CD4-positive, CD25-positive, alpha-beta regulatory T cell (primary cell): Measurements from ENCODE around the gene ENTPD1. TPM values are rescaled to one million over a fixed set of nuclear protein-coding genes. Genes with fewer than 3 reads are reported as not detected.

Experiments used
- ATAC-seq, 2 donors: fragments of 150-1000 bp; cut with Tn5 transposase; one replicate each; pipeline ENCODE4 v1.10.0; 2021; ENCODE audit warnings: low read depth in 2 of 2, moderate number of reproducible peaks in 2 of 2, moderate library complexity in 1 of 2
- DNase-seq, 3 donors: peaks; one replicate each; pipeline versions ENCODE4 v3.0.0 to v3.0.0-alpha.2; 2012 to 2022; ENCODE audit warnings: mixed read lengths in 1 of 3
- H3K27ac ChIP-seq: one replicate; pipeline ENCODE4 v1.7.0; 2013; ENCODE audit warnings: mild to moderate bottlenecking, low read length; ENCODE audit not compliant: insufficient read depth, poor library complexity, severe bottlenecking
- H3K27me3 ChIP-seq: one replicate; pipeline ENCODE4 v1.7.0; 2013; ENCODE audit warnings: low read length; ENCODE audit not compliant: control insufficient read depth, insufficient read depth
- H3K36me3 ChIP-seq: one replicate; pipeline ENCODE4 v1.7.0; 2013; ENCODE audit warnings: mild to moderate bottlenecking, low read length, moderate library complexity; ENCODE audit not compliant: control insufficient read depth, insufficient read depth
- H3K4me1 ChIP-seq: 2 replicates; pipeline ENCODE4 v1.7.0; 2013; ENCODE audit warnings: mild to moderate bottlenecking, low read length; ENCODE audit not compliant: insufficient read depth, control insufficient read depth, poor library complexity, severe bottlenecking
- H3K4me3 ChIP-seq: one replicate; pipeline ENCODE4 v1.7.0; 2013; ENCODE audit warnings: low read depth, mild to moderate bottlenecking, low read length, moderate library complexity
- H3K9me3 ChIP-seq, 2 experiments: 1 replicate in 1 of 2; 2 replicates in 1 of 2; pipeline ENCODE4 v1.7.0; 2013; ENCODE audit warnings: low read length in 2 of 2, mild to moderate bottlenecking in 1 of 2, moderate library complexity in 1 of 2; ENCODE audit not compliant: control insufficient read depth in 2 of 2
- H3K27ac Mint-ChIP-seq, 3 donors: one replicate each; pipeline ENCODE4 v1.8.0; 2020 to 2022; ENCODE audit warnings: mild to moderate bottlenecking in 3 of 3, mixed read lengths in 3 of 3, moderate library complexity in 2 of 3
- H3K27me3 Mint-ChIP-seq: one replicate; pipeline ENCODE4 v1.8.0; 2022; ENCODE audit warnings: mild to moderate bottlenecking, mixed read lengths
- H3K36me3 Mint-ChIP-seq: one replicate; pipeline ENCODE4 v1.8.0; 2020; ENCODE audit warnings: mixed read lengths
- H3K4me1 Mint-ChIP-seq, 4 donors: one replicate each; pipeline ENCODE4 v1.8.0; 2020 to 2022; ENCODE audit warnings: mixed read lengths in 4 of 4, mild to moderate bottlenecking in 1 of 4
- H3K4me3 Mint-ChIP-seq, 4 donors: one replicate each; pipeline ENCODE4 v1.8.0; 2020 to 2022; ENCODE audit warnings: mild to moderate bottlenecking in 4 of 4, mixed read lengths in 4 of 4, moderate library complexity in 3 of 4
- H3K9me3 Mint-ChIP-seq, 7 donors: one replicate each; pipeline ENCODE4 v1.8.0; 2020 to 2022; ENCODE audit warnings: mixed read lengths in 7 of 7, mild to moderate bottlenecking in 3 of 7, moderate library complexity in 2 of 7
- polyA plus RNA-seq, 4 donors: library from polyadenylated mRNA; unstranded; fragments of 300-500 nt; fragmentation: Illumina TruSeq; gene quantifications; one replicate each; pipeline ENCODE4 v1.2.3, GENCODE V29; 2021
- total RNA-seq: library from RNA; stranded (reverse); gene quantifications from one replicate; pipeline ENCODE4 v1.2.3, GENCODE V29; 2022

The ENTPD1 gene
- total and polyA plus RNA-seq, 5 donors from 2014 or later, result 3.5 to 49.4 (median 25.7) TPM

DNA sequence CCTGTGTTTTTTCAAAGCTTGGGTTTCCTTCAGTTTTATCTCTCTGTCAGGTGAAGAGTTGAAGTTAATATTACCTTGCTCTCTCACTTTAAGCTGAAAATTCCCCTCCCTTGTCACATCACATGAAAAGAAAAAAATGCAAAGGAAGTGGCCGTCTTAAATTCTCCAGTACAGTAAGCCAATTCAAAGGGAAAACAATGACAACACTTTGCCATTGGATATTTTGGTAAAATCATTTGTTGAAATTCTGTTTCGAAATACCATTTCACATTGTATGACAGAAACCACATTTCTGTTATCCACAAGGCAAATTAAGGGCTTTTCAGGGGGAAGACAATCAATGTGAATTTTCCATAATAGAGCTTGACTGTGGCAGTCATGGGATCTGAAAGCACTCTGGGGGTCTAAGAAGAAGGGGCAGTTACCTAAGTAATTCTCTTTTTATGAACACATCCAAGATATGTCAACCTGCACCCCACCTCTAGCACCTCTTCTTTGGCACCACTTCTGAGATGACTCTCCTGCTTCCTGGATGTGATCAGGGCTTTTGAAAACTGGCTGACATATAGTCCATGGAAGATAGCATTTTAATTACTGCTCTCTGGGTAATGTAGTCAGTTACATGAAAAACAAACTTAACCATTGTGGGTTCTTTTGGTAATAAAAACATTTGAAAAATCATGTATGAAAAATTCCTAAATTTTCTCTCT is 63.8 kb downstream of the ENTPD1 start:
- H3K4me3 Mint-ChIP-seq, result peak overlapping the region in 2 of 4 donors; percentile 3 to 13
- no peak for DNase-seq
- no peaks in the 10 kb centered on the region for H3K27me3 Mint-ChIP-seq
- Histone ChIP-seq H3K4me1 (peaks cover 14% of the 10 kb centered on the region), H3K36me3 (no peaks in the 10 kb centered on the region), H3K27me3 (no peaks in the 10 kb centered on the region), H3K27ac (peak overlapping the region; percentile 38), H3K9me3 (no peaks in the 10 kb centered on the region), H3K4me3 (peak overlapping the region; percentile 21)
- no peaks in the 10 kb centered on the region for H3K36me3 Mint-ChIP-seq
- H3K4me1 Mint-ChIP-seq, result peaks cover 8 to 68% (median 16%) of the 10 kb centered on the region in 4 donors
- H3K27ac Mint-ChIP-seq, result peak overlapping the region in 2 of 3 donors; percentile 21 to 55
- ATAC-seq, result no peak
- peaks cover 0 to 4% (median 0%) of the 10 kb centered on the region in 7 donors for H3K9me3 Mint-ChIP-seq

DNA sequence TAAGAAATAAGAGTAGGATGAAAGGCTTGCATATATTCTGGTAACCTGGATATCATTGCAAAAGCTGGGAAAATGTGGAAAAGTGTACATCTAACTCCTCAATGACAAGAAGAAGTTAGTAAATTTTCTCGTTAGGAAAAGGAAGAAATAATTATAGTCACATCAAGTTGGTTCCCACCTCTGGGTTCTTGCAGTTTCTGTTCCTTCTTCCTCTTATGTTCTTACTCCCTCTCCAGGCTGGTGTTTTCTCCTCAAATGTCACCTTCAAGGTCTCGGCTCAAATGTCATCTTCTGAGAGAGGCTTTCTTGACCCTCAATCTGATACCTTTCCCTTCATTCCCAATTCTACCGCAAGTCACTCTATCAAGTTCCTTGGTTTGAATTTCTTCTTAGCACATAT is 64.4 kb downstream of the ENTPD1 start:
- ATAC-seq (no peak), DNase-seq (no peak)
- no peaks in the 10 kb centered on the region for H3K27me3 ChIP-seq
- peak overlapping the region; percentile 51 for H3K27ac ChIP-seq
- H3K4me3 ChIP-seq, result no peak overlapping the region
- Mint-ChIP-seq H3K27ac (peak overlapping the region in 2 of 3 donors; percentile 21 to 75), H3K4me3 (no peak overlapping the region), H3K36me3 (no peaks in the 10 kb centered on the region), H3K4me1 (peaks cover 6 to 62% (median 15%) of the 10 kb centered on the region in 4 donors), H3K9me3 (peaks cover 0 to 4% (median 0%) of the 10 kb centered on the region in 7 donors), H3K27me3 (no peaks in the 10 kb centered on the region)
- peaks cover 8% of the 10 kb centered on the region for H3K4me1 ChIP-seq
- no peaks in the 10 kb centered on the region for H3K36me3 ChIP-seq
- H3K9me3 ChIP-seq, result no peaks in the 10 kb centered on the region

DNA sequence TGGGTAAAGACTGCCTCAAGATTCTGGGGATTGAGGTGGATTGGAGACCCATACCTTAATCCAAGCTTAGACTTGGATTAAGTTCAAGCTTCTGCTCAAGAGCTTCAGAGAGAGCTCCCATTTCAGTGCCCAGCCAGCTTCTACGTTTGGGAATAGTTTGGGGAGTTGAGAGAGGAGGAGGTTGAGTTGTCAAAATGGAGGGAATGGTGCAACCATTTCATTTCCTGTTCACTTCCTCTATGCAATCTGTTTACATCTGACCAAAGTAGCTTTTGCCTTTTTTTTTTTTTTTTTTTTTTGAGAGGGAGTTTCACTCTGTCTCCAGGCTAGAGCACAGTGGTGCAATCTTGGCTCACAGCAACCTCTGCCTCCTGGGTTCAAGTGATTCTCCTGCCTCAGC is 65.8 kb downstream of the ENTPD1 start:
- Mint-ChIP-seq H3K36me3 (no peaks in the 10 kb centered on the region), H3K27ac (peak overlapping the region in 1 of 3 donors; percentile 81), H3K4me3 (peak overlapping the region in 1 of 4 donors; percentile 35), H3K9me3 (peaks cover 0 to 4% (median 0%) of the 10 kb centered on the region in 7 donors), H3K27me3 (no peaks in the 10 kb centered on the region), H3K4me1 (peaks cover 6 to 57% (median 15%) of the 10 kb centered on the region in 4 donors)
- H3K4me3 ChIP-seq, result no peak overlapping the region
- no peaks in the 10 kb centered on the region for H3K36me3 ChIP-seq
- H3K4me1 ChIP-seq, result peaks cover 7% of the 10 kb centered on the region
- no peaks in the 10 kb centered on the region for H3K27me3 ChIP-seq
- H3K9me3 ChIP-seq, result no peaks in the 10 kb centered on the region
- no peak for ATAC-seq
- no peak overlapping the region for H3K27ac ChIP-seq
- DNase-seq, result no peak

DNA sequence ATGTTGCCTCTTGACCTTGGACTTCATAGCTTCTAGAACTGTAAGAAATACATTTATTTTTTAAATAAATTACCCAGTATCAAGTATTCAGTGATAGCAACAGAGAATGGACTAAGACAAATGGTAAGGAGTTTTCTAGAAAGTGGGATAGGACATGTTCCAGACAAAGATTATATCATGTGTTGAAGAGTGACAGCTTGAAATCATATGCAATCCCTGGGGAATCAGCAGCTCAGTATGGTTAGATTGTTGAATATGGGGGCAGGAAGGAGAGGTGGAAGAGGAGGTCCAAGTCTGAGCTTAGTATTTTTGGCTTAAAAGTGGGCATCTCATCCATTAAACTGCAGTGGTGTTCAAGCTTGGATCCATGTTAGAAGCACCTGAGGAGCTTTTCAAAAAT is 74.1 kb downstream of the ENTPD1 start:
- no peak overlapping the region for H3K4me3 ChIP-seq
- H3K4me1 ChIP-seq, result peaks cover 35% of the 10 kb centered on the region
- DNase-seq (no peak), ATAC-seq (no peak)
- Mint-ChIP-seq H3K36me3 (no peaks in the 10 kb centered on the region), H3K27ac (peak overlapping the region; percentile 82 to 94 (median 83)), H3K27me3 (no peaks in the 10 kb centered on the region), H3K4me3 (peak overlapping the region in 1 of 4 donors; percentile 32), H3K9me3 (peaks cover 0 to 1% (median 0%) of the 10 kb centered on the region in 7 donors), H3K4me1 (peaks cover 5 to 55% (median 19%) of the 10 kb centered on the region in 4 donors)
- H3K27me3 ChIP-seq, result no peaks in the 10 kb centered on the region
- H3K27ac ChIP-seq, result peak overlapping the region; percentile 96
- H3K9me3 ChIP-seq, result no peaks in the 10 kb centered on the region
- H3K36me3 ChIP-seq, result no peaks in the 10 kb centered on the region

DNA sequence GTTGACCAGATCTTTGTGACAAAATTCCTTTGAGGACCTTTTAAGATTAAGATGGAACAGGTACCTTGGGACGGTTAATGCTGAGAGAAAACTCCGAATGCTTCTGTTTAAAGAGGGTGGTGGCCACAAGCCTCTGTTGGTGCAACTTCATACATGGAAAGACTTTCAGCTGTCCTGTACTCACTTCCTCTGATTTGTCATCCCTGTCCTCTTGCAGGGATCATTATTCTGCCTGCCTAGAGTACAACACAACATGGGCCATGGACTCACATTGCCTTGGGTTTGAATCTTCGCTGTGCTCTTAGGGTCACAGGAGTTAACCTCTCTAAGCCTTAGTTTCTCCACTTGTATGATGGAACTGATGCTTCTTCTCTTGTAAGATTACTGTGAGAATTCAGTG is 75.1 kb downstream of the ENTPD1 start:
- Histone ChIP-seq H3K4me1 (peaks cover 43% of the 10 kb centered on the region), H3K36me3 (no peaks in the 10 kb centered on the region), H3K27me3 (no peaks in the 10 kb centered on the region), H3K27ac (peak overlapping the region; percentile 96), H3K4me3 (peak overlapping the region; percentile 65), H3K9me3 (no peaks in the 10 kb centered on the region)
- Mint-ChIP-seq H3K27ac (peak overlapping the region; percentile 82 to 94 (median 83)), H3K4me3 (peak overlapping the region in 1 of 4 donors; percentile 26), H3K9me3 (peaks cover 0 to 1% (median 0%) of the 10 kb centered on the region in 7 donors), H3K4me1 (peaks cover 5 to 62% (median 25%) of the 10 kb centered on the region in 4 donors), H3K27me3 (no peaks in the 10 kb centered on the region), H3K36me3 (no peaks in the 10 kb centered on the region)
- DNase-seq (peak in 1 of 3 donors; percentile 15), ATAC-seq (no peak)

DNA sequence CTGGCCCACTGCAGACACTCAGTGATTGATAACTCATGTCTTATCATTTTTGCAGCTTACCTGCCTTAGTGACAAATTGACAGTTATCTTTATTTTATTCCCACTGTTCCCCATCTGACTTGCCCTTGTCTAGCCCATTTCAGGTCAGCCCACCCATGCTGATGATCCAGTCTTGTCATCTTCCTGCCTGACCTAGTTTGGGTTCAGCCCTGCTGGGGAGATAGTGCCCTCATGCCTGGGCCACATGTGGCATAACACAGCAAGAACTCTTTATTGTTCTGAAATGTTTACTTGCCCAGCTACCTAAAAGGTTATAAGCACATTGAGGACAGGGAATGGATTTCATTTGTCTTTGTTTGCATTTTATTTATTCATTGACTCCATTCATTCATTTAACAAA is 75.6 kb downstream of the ENTPD1 start:
- peak overlapping the region; percentile 65 for H3K4me3 ChIP-seq
- peaks cover 47% of the 10 kb centered on the region for H3K4me1 ChIP-seq
- no peaks in the 10 kb centered on the region for H3K36me3 Mint-ChIP-seq
- H3K4me1 Mint-ChIP-seq, result peaks cover 5 to 65% (median 26%) of the 10 kb centered on the region in 4 donors
- H3K27me3 ChIP-seq, result no peaks in the 10 kb centered on the region
- H3K9me3 Mint-ChIP-seq, result peaks cover 0 to 1% (median 0%) of the 10 kb centered on the region in 7 donors
- DNase-seq (peak in 1 of 3 donors; percentile 67), ATAC-seq (no peak)
- no peaks in the 10 kb centered on the region for H3K9me3 ChIP-seq
- no peaks in the 10 kb centered on the region for H3K36me3 ChIP-seq
- H3K27ac Mint-ChIP-seq, result peak overlapping the region; percentile 82 to 94 (median 83)
- H3K27me3 Mint-ChIP-seq, result no peaks in the 10 kb centered on the region
- peak overlapping the region; percentile 96 for H3K27ac ChIP-seq
- peak overlapping the region in 3 of 4 donors; percentile 26 to 73 (median 26) for H3K4me3 Mint-ChIP-seq

DNA sequence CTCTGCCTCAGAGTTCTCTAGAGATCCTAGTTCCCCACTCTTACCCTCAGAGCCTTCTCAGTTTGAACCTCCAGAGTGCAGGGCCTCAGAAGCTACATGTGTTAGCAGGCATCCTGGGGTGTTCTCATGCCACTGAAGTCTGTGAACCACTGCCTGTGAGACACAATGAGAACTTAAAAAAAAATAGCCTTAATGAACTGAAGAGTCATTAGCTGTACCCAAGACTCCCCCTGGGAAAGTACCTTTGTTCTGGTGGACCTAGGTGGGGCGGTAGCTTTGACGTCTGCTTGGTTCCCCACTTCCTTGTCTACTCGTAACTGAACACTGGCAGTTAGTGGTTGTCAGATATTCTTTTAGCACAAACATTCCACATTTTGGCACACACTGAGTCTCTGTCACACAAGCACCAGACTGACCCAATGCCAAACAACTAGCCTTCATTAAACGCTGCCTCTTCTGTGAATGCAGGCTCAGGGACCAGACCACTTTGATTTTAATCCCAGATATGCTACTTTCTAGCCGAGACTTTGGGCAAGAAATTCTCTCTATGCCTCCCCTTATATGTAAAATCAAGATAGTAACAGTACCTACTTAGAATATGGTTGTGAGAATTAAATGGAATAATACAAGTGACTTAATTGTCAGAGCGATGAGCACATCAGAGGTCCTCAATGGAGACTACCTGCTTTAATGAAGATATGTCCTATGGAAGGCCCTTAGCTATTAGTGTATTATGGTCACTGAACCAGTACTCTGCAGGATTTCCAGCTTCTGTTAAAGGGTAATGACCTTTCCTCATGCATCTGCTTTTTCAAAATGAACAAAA is 76.5 kb downstream of the ENTPD1 start:
- Histone ChIP-seq H3K36me3 (no peaks in the 10 kb centered on the region), H3K27ac (peak overlapping the region; percentile 96), H3K4me1 (peaks cover 56% of the 10 kb centered on the region), H3K27me3 (no peaks in the 10 kb centered on the region), H3K9me3 (no peaks in the 10 kb centered on the region), H3K4me3 (peak overlapping the region; percentile 65)
- Mint-ChIP-seq H3K4me1 (peaks cover 5 to 74% (median 30%) of the 10 kb centered on the region in 4 donors), H3K27ac (peak overlapping the region; percentile 82 to 99 (median 94)), H3K4me3 (peak overlapping the region; percentile 23 to 73 (median 42)), H3K27me3 (no peaks in the 10 kb centered on the region), H3K36me3 (no peaks in the 10 kb centered on the region), H3K9me3 (peaks cover 0 to 1% (median 0%) of the 10 kb centered on the region in 7 donors)
- peak; percentile 94 for ATAC-seq
- peak; percentile 56 to 96 (median 74) for DNase-seq
